Neural crest cell (in vitro differentiated cells): Measurements from ENCODE around the gene HOXB2. TPM values are rescaled to one million over a fixed set of nuclear protein-coding genes. Genes with fewer than 3 reads are reported as not detected.
A peak's percentile ranks its signal among the peaks of the same experiment; 100 is the strongest.

Source experiments
- DNase-seq: peaks from one replicate; pipeline ENCODE4 v3.0.0; 2021; ENCODE audit warnings: low read depth, mixed read lengths, low spot score
- H3K27ac Mint-ChIP-seq: one replicate; pipeline ENCODE4 v1.8.0; 2021; ENCODE audit warnings: mild to moderate bottlenecking, mixed read lengths; ENCODE audit not compliant: unreplicated experiment
- H3K27me3 Mint-ChIP-seq: 2 replicates; pipeline ENCODE4 v1.8.0; 2021; ENCODE audit warnings: low read depth, mild to moderate bottlenecking, mixed read lengths
- H3K36me3 Mint-ChIP-seq: 2 replicates; pipeline ENCODE4 v1.8.0; 2021; ENCODE audit warnings: low read depth, mild to moderate bottlenecking, mixed read lengths
- H3K4me1 Mint-ChIP-seq: 2 replicates; pipeline ENCODE4 v1.8.0; 2021; ENCODE audit warnings: mixed read lengths
- H3K4me3 Mint-ChIP-seq: one replicate; pipeline ENCODE4 v1.8.0; 2021; ENCODE audit warnings: mild to moderate bottlenecking, mixed read lengths
- H3K9me3 Mint-ChIP-seq: 2 replicates; pipeline ENCODE4 v1.8.0; 2021; ENCODE audit warnings: mixed read lengths
- CTCF ChIP-seq: fragments of 200-600 bp; sonication (generic); conservative IDR thresholded peaks from 2 replicates; pipeline ENCODE4 v1.5.0; 2021; ENCODE audit warnings: antibody characterized with exemption, mild to moderate bottlenecking
- total RNA-seq: library from RNA; stranded (reverse); gene quantifications from 2 replicates; pipeline ENCODE4 v1.2.1, GENCODE V29; 2021

Gene HOXB2
- total RNA-seq, 1 donor from 2014 or later = 60.0 TPM

GRCh38 chr17:48591255-48592056 lies 46.5 kb upstream of the HOXB2 start:
- DNase-seq = no peak
- Mint-ChIP-seq H3K27me3 (peaks cover 100% of the 10 kb centered on the region), H3K4me3 (peak overlapping the region; percentile 92)

GRCh38 chr17:48590607-48591161 lies 45.8 kb upstream of the HOXB2 start:
- Mint-ChIP-seq H3K36me3 (peaks cover 18% of the 10 kb centered on the region), H3K27me3 (peaks cover 100% of the 10 kb centered on the region), H3K9me3 (no peaks in the 10 kb centered on the region), H3K27ac (peak overlapping the region; percentile 82), H3K4me3 (peak overlapping the region; percentile 92), H3K4me1 (peaks cover 20% of the 10 kb centered on the region)
- TF ChIP-seq CTCF = no peak
- no peak for DNase-seq

More at GRCh38 chr17:48591255-48592056, 46.5 kb upstream of the HOXB2 start:
- TF ChIP-seq CTCF = no peak
- H3K9me3 Mint-ChIP-seq = no peaks in the 10 kb centered on the region
- peaks cover 17% of the 10 kb centered on the region for H3K4me1 Mint-ChIP-seq
- no peak overlapping the region for H3K27ac Mint-ChIP-seq
- H3K36me3 Mint-ChIP-seq = peaks cover 20% of the 10 kb centered on the region

GRCh38 chr17:48589831-48590606 lies 45.1 kb upstream of the HOXB2 start, which contains the start of gene HOXB3:
HOXB3 (minus strand) TSS chr17:48590241; CDS start chr17:48552474, 37,767 bp downstream.
- peaks cover 12% of the 10 kb centered on the region for H3K36me3 Mint-ChIP-seq
- no peak for DNase-seq

GRCh38 chr17:48589060-48589830 lies 44.3 kb upstream of the HOXB2 start:
- peak overlapping the region; percentile 92 for H3K4me3 Mint-ChIP-seq
- peaks cover 100% of the 10 kb centered on the region for H3K27me3 Mint-ChIP-seq
- no peak for DNase-seq
- no peak for TF ChIP-seq CTCF
- H3K36me3 Mint-ChIP-seq = peaks cover 12% of the 10 kb centered on the region
- H3K4me1 Mint-ChIP-seq = peaks cover 30% of the 10 kb centered on the region
- no peaks in the 10 kb centered on the region for H3K9me3 Mint-ChIP-seq
- peak overlapping the region; percentile 28 for H3K27ac Mint-ChIP-seq

More at GRCh38 chr17:48589831-48590606, 45.1 kb upstream of the HOXB2 start, which contains the start of gene HOXB3:
- H3K27me3 Mint-ChIP-seq = peaks cover 100% of the 10 kb centered on the region
- H3K4me3 Mint-ChIP-seq = peak within 1 kb of the TSS; percentile 92
- H3K9me3 Mint-ChIP-seq = no peaks in the 10 kb centered on the region
- H3K27ac Mint-ChIP-seq = peak within 1 kb of the TSS; percentile 82
- TF ChIP-seq CTCF = no peak
- H3K4me1 Mint-ChIP-seq = peaks cover 26% of the 10 kb centered on the region

GRCh38 chr17:48588528-48588927 lies 43.6 kb upstream of the HOXB2 start:
- no peak overlapping the region for H3K27ac Mint-ChIP-seq
- peak overlapping the region; percentile 92 for H3K4me3 Mint-ChIP-seq
- no peak for DNase-seq
- no peaks in the 10 kb centered on the region for H3K9me3 Mint-ChIP-seq
- H3K27me3 Mint-ChIP-seq = peaks cover 100% of the 10 kb centered on the region
- no peak for TF ChIP-seq CTCF
- H3K4me1 Mint-ChIP-seq = peaks cover 29% of the 10 kb centered on the region
- H3K36me3 Mint-ChIP-seq = peaks cover 10% of the 10 kb centered on the region
